GM10248 (cell line): ENCODE results near the gene WDR72.
A peak's percentile ranks its signal among the peaks of the same experiment; 100 is the strongest.

ENCODE experiments used
- CTCF ChIA-PET: fragments of 300-600 bp; sonication (Branson Sonifier 250); formaldehyde crosslinking; extraction: SDS; loops from one replicate; lab custom pipeline; 2021; ENCODE audit warnings: antibody characterized with exemption; lab: Yijun Ruan, JAX
- POLR2A ChIA-PET: fragments of 350-650 bp; sonication (Branson Sonifier 250); formaldehyde crosslinking; extraction: SDS; loops from one replicate; lab custom pipeline; 2020; ENCODE audit warnings: antibody characterized with exemption; lab: Yijun Ruan, JAX
- DNase-seq: peaks from one replicate; pipeline ENCODE4 v3.0.0; 2012; ENCODE audit errors: extremely low spot score
- TF ChIP-seq, protein P1 (sequence below): IDR thresholded peaks from 2 replicates; pipeline ENCODE4 v1.5.1; 2012; ENCODE audit warnings: mild to moderate bottlenecking, low read depth; ENCODE audit errors: extremely low read depth, missing control alignments, control extremely low read depth

WDR72 gene

DNA sequence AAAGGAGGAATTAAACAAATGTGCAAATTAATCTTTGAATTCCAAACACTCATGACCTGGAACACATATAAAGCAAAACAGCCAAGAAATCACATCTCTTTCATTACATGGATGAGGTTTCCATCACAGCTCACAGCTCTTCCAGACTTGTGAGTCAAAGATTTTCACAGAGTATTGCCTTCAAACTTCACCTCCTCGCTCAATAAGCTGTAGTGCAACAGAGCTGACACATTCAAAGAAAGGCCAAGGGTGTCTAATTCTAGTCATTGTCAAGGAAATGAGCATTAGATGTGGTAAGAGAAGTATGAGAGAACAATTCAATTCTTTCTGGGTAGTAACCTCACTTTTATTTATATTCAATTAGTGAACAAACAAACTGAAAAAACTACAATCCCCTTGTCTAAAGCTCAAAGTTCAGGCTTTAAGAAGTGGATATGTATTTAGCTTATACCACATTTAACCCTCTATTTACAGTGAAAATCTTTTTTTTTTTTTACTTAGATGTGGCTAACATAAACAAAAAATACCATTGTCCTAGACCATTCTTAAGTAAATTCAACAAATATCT is 11.9 kb downstream of the WDR72 start:
- DNase-seq: no peak
- CTCF ChIA-PET: interaction anchor here (1.0 to 1.6 kb wide), 5 partner anchors 8 to 60 kb away, joined by 3 to 5 read pairs (median 3); no protein-coding TSS in a partner anchor
- POLR2A ChIA-PET: no interaction called here
- TF ChIP-seq, protein P1, sequence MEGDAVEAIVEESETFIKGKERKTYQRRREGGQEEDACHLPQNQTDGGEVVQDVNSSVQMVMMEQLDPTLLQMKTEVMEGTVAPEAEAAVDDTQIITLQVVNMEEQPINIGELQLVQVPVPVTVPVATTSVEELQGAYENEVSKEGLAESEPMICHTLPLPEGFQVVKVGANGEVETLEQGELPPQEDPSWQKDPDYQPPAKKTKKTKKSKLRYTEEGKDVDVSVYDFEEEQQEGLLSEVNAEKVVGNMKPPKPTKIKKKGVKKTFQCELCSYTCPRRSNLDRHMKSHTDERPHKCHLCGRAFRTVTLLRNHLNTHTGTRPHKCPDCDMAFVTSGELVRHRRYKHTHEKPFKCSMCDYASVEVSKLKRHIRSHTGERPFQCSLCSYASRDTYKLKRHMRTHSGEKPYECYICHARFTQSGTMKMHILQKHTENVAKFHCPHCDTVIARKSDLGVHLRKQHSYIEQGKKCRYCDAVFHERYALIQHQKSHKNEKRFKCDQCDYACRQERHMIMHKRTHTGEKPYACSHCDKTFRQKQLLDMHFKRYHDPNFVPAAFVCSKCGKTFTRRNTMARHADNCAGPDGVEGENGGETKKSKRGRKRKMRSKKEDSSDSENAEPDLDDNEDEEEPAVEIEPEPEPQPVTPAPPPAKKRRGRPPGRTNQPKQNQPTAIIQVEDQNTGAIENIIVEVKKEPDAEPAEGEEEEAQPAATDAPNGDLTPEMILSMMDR: no peak

DNA sequence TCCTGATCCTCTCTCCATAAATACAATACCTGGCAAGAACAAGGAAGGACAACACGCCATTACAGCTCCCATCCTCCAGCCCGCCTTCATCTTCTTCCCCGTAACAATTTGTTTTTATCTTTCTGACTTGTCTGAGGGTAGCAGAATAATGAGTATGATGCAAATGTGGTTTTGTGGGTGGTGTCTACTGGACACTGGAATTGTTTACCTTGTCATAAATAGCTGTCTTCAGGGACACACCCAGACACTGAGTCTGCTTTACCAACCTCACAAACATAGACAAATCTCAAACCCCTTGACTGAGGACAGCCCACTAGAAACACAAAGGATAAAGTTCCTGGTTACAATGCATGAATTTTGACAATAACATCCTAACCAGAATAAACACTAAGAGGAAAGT is 13.4 kb downstream of the WDR72 start:
- TF ChIP-seq, protein P1: no peak
- CTCF ChIA-PET: no interaction called here
- DNase-seq: no peak
- POLR2A ChIA-PET: no interaction called here

DNA sequence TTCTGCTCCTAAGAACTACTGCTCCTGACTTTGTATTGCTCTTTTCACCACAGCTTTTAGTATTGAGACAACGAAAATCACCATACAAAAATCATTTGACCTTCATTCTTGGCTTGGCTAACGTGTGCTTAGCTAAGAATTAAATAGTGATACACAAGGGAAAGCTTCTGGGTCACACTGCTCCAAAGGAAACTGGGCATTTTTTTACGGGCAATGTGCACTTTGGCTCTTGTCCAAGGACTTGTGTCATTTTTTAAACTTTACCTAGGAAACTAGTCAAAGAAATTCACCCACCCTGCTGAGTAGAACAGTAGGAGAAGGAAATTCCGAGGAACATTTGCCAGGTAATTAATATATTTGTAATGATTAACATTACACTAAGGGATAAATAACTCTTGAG is 19.8 kb downstream of the WDR72 start:
- TF ChIP-seq, protein P1: no peak
- no peak for DNase-seq
- ChIA-PET POLR2A (no interaction called here), CTCF (interaction anchor here (1.4 to 1.5 kb wide), 2 partner anchors 9 to 68 kb away, joined by 3 to 5 read pairs; no protein-coding TSS in a partner anchor)

DNA sequence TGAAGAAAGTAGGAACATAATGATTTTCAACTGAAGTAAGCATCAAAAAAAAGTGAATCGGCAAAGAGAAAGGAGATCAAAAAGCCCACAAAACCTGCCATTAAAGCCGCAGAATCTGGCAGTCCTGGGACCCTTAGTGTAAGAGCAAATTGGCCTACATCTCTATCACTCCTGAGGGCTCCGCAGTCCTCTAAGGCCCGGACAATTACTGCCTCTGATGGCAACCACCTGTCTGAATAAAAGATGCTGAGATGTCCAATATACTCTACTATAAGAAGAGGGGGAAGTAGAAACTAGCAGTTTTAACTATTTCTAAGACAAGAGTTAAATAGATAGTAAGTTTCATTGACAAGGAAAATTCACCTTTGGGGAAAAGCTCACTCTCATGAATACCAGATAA is 20.3 kb downstream of the WDR72 start:
- no peak for DNase-seq
- TF ChIP-seq, protein P1: no peak
- CTCF ChIA-PET: interaction anchor here (1.4 kb wide), 1 partner anchor 9 kb away, joined by 5 read pairs; no protein-coding TSS in a partner anchor
- POLR2A ChIA-PET: no interaction called here

DNA sequence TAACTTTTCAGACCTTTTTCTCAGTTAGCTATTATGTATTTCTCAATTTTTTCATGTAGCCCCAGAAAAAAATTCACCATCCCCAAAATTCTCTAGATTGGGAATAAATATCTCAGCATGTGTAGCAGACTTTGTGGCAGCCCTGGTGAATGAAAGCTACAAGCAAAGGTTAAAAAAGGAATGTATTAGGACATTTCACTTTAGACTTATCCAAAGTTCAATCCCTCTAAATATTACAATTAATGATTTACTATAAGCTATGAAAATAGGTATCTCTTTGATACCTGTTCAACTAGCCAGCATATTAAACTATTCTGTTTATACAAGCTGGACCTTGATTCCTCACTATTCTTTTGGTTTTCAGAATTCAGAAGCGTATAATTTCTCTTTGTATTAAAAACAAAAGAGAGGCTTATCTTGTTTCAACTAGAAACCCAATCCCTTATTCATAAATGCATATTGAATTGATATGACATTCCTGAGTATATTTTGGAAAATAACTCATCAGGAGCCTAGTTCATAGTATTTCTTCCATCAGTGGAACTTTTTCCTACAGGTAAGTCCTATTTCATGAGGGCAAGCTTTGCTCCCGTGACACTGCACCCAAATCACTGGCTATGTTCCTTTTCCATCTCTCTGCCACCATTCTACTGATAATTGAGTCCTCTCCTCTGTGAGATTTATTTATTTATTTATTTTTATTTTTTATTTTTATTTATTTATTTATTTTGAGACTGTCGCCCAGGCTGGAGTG is 38.0 kb downstream of the WDR72 start:
- POLR2A ChIA-PET: no interaction called here
- TF ChIP-seq, protein P1: no peak
- CTCF ChIA-PET: no interaction called here
- no peak for DNase-seq

DNA sequence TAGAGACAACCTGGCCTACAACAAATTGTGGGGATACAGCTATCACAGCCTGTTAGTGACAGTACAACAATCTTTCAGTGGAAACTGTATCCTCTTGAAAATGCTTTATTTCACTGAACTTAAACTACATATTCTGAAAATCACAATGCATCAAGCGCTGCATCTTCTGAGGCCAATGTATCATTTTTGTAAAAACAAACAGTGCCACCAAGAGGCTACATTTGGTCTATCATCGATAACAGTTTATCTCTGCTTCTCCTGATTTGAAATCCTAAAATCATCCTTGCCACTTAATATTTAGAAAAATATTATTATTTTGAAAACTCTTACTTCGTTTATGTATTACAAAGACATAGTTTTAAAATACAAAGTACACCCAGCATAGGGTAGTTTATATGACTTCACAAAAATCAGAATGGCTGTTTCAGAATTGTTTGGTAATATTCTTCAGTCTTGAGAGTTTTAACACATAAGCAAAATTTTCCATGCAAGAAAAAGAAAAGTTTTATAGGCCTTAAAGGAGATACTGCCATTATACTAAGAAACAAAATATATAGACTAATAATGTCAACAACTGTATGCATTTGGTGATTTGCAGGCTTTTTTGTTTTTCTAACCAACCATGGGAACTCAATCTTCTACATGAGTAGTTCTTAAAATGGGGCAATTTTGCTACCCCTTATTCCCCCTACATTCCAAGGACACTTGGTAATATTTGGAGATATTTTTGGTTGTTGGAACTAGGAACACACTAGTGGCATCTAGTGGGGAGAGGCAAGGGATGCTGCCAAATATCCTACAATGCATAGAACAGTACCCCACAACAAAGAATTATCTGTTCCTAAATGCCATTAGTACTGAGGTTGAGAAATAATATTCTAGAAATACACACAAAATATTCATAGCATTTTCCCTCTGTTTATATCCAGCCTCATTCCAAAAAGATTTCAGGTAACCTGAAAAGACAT is 42.3 kb downstream of the WDR72 start:
- TF ChIP-seq, protein P1: peak; percentile 23
- no peak for DNase-seq
- ChIA-PET CTCF (no interaction called here), POLR2A (no interaction called here)
